PC-9 (cell line): ENCODE results near the gene MICA. TPM values are rescaled to one million over a fixed set of nuclear protein-coding genes. Genes with fewer than 3 reads are reported as not detected.
"Not testable (repeated sequence)": the region's sequence is repeated elsewhere in the genome, so short reads cannot be mapped to it uniquely, and the experiment has no call there.

Source experiments
- BruUV-seq: library from RNA; stranded (reverse); fragments of 400-500 nt; replicated peaks from 2 replicates; lab custom pipeline; 2021; lab: Mats Ljungman, UMichigan
- CTCF ChIA-PET: fragments of 300-600 bp; sonication (Branson Sonifier 250); formaldehyde crosslinking; loops from one replicate; lab custom pipeline; 2022; ENCODE audit warnings: antibody characterized with exemption; lab: Charles Lee
- POLR2A ChIA-PET: fragments of 300-600 bp; sonication (Branson Sonifier 250); formaldehyde crosslinking; loops from one replicate; lab custom pipeline; 2022; ENCODE audit warnings: antibody characterized with exemption; ENCODE audit not compliant: unreplicated experiment; lab: Charles Lee
- DNase-seq, 2 experiments: peaks; one replicate each; pipeline versions ENCODE4 v3.0.0 to v3.0.0-alpha.2; 2015 to 2022; ENCODE audit warnings: mixed read lengths in 1 of 2
- H2AFZ ChIP-seq: fragments of 200-600 bp; sonication (generic); 2 replicates; pipeline ENCODE4 v1.8.1; 2017; ENCODE audit warnings: antibody characterized with exemption
- H3F3A ChIP-seq: fragments of 200-600 bp; sonication (generic); 2 replicates; pipeline ENCODE4 v1.8.1; 2017; ENCODE audit warnings: antibody characterized with exemption, mild to moderate bottlenecking, low read depth; ENCODE audit not compliant: insufficient read depth
- H3K27ac ChIP-seq: fragments of 200-600 bp; sonication (generic); 2 replicates; pipeline ENCODE4 v1.6.1; 2016; ENCODE audit warnings: mixed run types
- H3K27me3 ChIP-seq: fragments of 200-600 bp; sonication (generic); 2 replicates; pipeline ENCODE4 v1.6.1; 2016; ENCODE audit warnings: low read depth, mixed run types; ENCODE audit not compliant: insufficient read depth
- H3K36me3 ChIP-seq: fragments of 200-600 bp; sonication (generic); 2 replicates; pipeline ENCODE4 v1.6.1; 2016; ENCODE audit warnings: low read depth, mixed run types
- H3K4me1 ChIP-seq: fragments of 200-600 bp; sonication (generic); replicated peaks from 2 replicates; pipeline ENCODE4 v1.6.1; 2016; ENCODE audit warnings: mixed run types; ENCODE audit not compliant: insufficient read depth
- H3K4me2 ChIP-seq: fragments of 200-600 bp; sonication (generic); 2 replicates; pipeline ENCODE4 v1.6.1; 2017; ENCODE audit warnings: mixed run types
- H3K4me3 ChIP-seq: fragments of 200-600 bp; sonication (generic); 2 replicates; pipeline ENCODE4 v1.6.1; 2016; ENCODE audit warnings: mixed run types
- H3K79me2 ChIP-seq: fragments of 200-600 bp; sonication (generic); 2 replicates; pipeline ENCODE4 v1.6.1; 2017; ENCODE audit warnings: low read depth, mixed run types
- H3K9me2 ChIP-seq: fragments of 200-600 bp; sonication (generic); 2 replicates; pipeline ENCODE4 v1.8.1; 2017; ENCODE audit warnings: mild to moderate bottlenecking; ENCODE audit not compliant: insufficient read depth
- H3K9me3 ChIP-seq: fragments of 200-600 bp; sonication (generic); 2 replicates; pipeline ENCODE4 v1.8.1; 2016; ENCODE audit warnings: low read depth; ENCODE audit not compliant: insufficient read depth
- H4K20me1 ChIP-seq: fragments of 200-600 bp; sonication (generic); 2 replicates; pipeline ENCODE4 v1.8.1; 2017; ENCODE audit not compliant: insufficient read depth
- EZH2 ChIP-seq: fragments of 200-600 bp; sonication (generic); IDR thresholded peaks from 2 replicates; pipeline ENCODE4 v1.8.0; 2017; ENCODE audit warnings: antibody characterized with exemption, low read depth
- intact Hi-C: fragments of 100-400 bp; cut with micrococcal nuclease; formaldehyde crosslinking; loops from one replicate; pipeline ENCODE4 v1.10.0; 2022; ENCODE audit not compliant: unreplicated experiment
- total RNA-seq: library from RNA; stranded (reverse); gene quantifications from 2 replicates; pipeline ENCODE4 v1.2.3, GENCODE V29; 2021
- TF ChIP-seq, protein P1 (sequence below): fragments of 200-600 bp; sonication (generic); conservative IDR thresholded peaks from 2 replicates; pipeline ENCODE4 v1.6.1; 2017; ENCODE audit warnings: mixed run types, antibody characterized with exemption, mild to moderate bottlenecking, moderate library complexity

MICA gene
- total RNA-seq, 1 experiment from 2014 or later = 13.5 TPM

DNA sequence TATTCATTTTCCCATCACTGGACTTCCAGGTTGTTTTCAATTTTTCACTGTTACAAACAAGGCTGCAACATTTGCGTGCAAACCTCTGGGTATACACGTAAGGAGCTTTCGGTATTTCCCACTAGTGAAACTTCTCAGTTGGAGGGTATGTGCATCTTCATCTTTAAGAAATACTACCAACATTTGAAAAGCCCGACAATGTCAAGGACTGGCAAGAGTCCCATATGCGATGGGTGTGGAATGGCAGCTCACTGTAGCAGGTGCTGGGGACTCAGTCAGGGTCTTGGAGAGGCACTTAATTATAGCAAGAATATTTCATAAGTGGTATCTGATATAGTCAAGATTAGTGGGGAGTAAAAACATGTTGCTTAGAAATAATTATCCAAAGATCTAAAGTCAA lies 37.5 kb upstream of the MICA start:
- no peak for DNase-seq
- H3K9me2 ChIP-seq = no peaks in the 10 kb centered on the region
- H3K4me2 ChIP-seq = no peak overlapping the region
- no peaks in the 10 kb centered on the region for H3K79me2 ChIP-seq
- no peak overlapping the region for H2AFZ ChIP-seq
- H3K4me3 ChIP-seq = no peak overlapping the region
- H3K4me1 ChIP-seq = no peaks in the 10 kb centered on the region
- H3F3A ChIP-seq = no peaks in the 10 kb centered on the region
- ChIA-PET CTCF (interaction anchor here (0.6 kb wide), 1 partner anchor 16 kb away, joined by 3 read pairs; no protein-coding TSS in a partner anchor), POLR2A (no interaction called here)
- peaks cover 36% of the 10 kb centered on the region for H3K27me3 ChIP-seq
- H3K36me3 ChIP-seq = no peaks in the 10 kb centered on the region
- H3K9me3 ChIP-seq = no peaks in the 10 kb centered on the region
- intact Hi-C loops = loop anchor here (5.0 to 10.0 kb wide), 2 partner anchors 229 to 451 kb away; partner anchors contain the start of genes PSORS1C2 and VARS2
- H3K27ac ChIP-seq = no peak overlapping the region
- TF ChIP-seq, protein P1, sequence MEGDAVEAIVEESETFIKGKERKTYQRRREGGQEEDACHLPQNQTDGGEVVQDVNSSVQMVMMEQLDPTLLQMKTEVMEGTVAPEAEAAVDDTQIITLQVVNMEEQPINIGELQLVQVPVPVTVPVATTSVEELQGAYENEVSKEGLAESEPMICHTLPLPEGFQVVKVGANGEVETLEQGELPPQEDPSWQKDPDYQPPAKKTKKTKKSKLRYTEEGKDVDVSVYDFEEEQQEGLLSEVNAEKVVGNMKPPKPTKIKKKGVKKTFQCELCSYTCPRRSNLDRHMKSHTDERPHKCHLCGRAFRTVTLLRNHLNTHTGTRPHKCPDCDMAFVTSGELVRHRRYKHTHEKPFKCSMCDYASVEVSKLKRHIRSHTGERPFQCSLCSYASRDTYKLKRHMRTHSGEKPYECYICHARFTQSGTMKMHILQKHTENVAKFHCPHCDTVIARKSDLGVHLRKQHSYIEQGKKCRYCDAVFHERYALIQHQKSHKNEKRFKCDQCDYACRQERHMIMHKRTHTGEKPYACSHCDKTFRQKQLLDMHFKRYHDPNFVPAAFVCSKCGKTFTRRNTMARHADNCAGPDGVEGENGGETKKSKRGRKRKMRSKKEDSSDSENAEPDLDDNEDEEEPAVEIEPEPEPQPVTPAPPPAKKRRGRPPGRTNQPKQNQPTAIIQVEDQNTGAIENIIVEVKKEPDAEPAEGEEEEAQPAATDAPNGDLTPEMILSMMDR = no peak
- no peak for TF ChIP-seq EZH2
- no peaks in the 10 kb centered on the region for H4K20me1 ChIP-seq
- BruUV-seq = no TSS peak

DNA sequence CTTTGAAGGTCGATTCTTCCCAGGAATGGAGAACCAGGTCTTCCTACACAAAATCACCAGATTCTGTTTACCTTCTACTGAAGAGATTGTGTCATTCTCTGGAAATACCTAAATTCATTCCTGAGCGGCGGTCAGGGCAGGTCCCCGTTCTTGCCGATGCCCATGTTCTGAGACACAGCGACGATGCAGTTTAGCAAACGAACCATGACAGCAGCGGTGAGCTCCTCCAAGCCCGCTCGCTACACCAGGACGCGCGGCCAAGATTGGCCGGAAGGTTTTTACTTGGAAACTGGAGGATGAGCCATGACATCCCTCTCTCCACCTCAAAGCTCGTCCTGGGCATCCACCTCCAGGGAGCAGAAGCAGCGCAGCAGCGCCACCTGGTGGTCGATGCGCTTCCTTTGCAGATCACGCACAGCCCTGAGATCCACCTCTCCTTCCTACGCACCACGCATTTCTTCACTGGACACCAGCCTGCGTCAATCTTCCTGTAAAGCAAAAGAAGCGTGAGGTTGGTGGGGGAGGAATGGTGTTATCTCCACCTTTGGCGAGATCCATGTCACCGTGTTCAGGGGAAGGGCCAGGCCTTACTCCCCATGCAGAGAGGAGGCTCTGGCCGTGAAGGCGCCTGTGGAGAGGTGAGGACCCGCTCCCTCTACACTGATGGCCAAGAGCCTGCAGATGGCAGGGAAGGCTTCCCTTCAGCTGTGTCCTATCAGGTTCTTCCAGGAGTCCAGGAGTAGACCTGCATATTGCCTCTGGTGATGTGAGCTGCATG lies 36.5 kb upstream of the MICA start:
- peak; percentile 64 to 65 for DNase-seq
- Histone ChIP-seq H3K36me3 (no peaks in the 10 kb centered on the region), H3K9me2 (no peaks in the 10 kb centered on the region), H3K27me3 (peaks cover 38% of the 10 kb centered on the region), H3K4me3 (peak overlapping the region; percentile 31; the same call in 1 of the 2 replicates), H3F3A (no peaks in the 10 kb centered on the region), H2AFZ (no peak overlapping the region), H3K4me2 (peak overlapping the region; percentile 68), H3K4me1 (no peaks in the 10 kb centered on the region), H4K20me1 (no peaks in the 10 kb centered on the region), H3K27ac (no peak overlapping the region), H3K9me3 (no peaks in the 10 kb centered on the region), H3K79me2 (no peaks in the 10 kb centered on the region)
- ChIA-PET CTCF (interaction anchor here (0.6 to 0.7 kb wide), 6 partner anchors 17 to 825 kb away, joined by 3 to 4 read pairs (median 3); partner anchors contain the start of gene TCF19), POLR2A (no interaction called here)
- intact Hi-C loops = loop anchor here (1.0 to 10.0 kb wide), 3 partner anchors 170 to 452 kb away; partner anchors contain the start of genes PSORS1C2 and VARS2
- TF ChIP-seq, protein P1 = peak; percentile 88
- no peak for TF ChIP-seq EZH2
- no TSS peak for BruUV-seq

DNA sequence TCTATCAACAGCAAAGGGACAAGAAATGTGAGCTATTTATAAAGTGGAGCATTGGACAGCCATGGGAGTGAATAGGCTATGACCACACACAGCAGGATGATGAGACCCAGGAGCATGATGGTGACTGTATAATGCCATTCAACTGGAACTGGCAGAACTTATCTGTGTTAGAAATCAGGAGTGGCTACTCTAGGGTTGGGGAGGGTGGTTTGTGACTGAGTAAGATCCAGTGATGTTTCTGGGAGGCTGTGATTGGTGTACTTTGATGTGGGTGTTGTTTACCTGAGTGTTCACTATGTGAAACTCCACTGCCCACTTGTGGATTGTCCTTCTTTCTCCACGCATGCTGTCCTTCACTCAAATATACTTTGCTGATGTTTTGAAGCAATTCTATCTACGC lies 34.9 kb upstream of the MICA start:
- Histone ChIP-seq H3K4me1 (no peaks in the 10 kb centered on the region), H3K27ac (no peak overlapping the region), H3K9me3 (no peaks in the 10 kb centered on the region), H4K20me1 (no peaks in the 10 kb centered on the region), H3K4me3 (no peak overlapping the region), H3F3A (no peaks in the 10 kb centered on the region), H3K36me3 (no peaks in the 10 kb centered on the region), H2AFZ (no peak overlapping the region), H3K4me2 (no peak overlapping the region), H3K79me2 (no peaks in the 10 kb centered on the region), H3K27me3 (peaks cover 43% of the 10 kb centered on the region), H3K9me2 (no peaks in the 10 kb centered on the region)
- BruUV-seq = no TSS peak
- POLR2A ChIA-PET = interaction anchor here (0.7 kb wide), 1 partner anchor 173 kb away, joined by 6 read pairs; no protein-coding TSS in a partner anchor
- intact Hi-C loops = loop anchor here (5.0 to 10.0 kb wide), 2 partner anchors 231 to 454 kb away; partner anchors contain the start of genes PSORS1C2 and VARS2
- no peak for TF ChIP-seq EZH2
- TF ChIP-seq, protein P1 = no peak
- CTCF ChIA-PET = interaction anchor here (0.6 kb wide), 1 partner anchor 31 kb away, joined by 8 read pairs; no protein-coding TSS in a partner anchor
- no peak for DNase-seq

- CTCF ChIA-PET = not testable (repeated sequence)
Measured at GRCh38 chr6:31374118-31374517, 29.3 kb upstream of the MICA start.

More at GRCh38 chr6:31374118-31374517, 29.3 kb upstream of the MICA start:
- H3F3A ChIP-seq, H3K4me1 ChIP-seq, intact Hi-C loops, H3K9me2 ChIP-seq, H3K4me2 ChIP-seq, H2AFZ ChIP-seq, H3K79me2 ChIP-seq, BruUV-seq, H4K20me1 ChIP-seq, POLR2A ChIA-PET, H3K9me3 ChIP-seq, H3K27ac ChIP-seq, H3K4me3 ChIP-seq, H3K36me3 ChIP-seq, DNase-seq: not testable (repeated sequence)
- peaks cover 48% of the 10 kb centered on the region for H3K27me3 ChIP-seq
